OCI-LY7 (cell line): Measurements from ENCODE around the gene LGI4. TPM values are rescaled to one million over a fixed set of nuclear protein-coding genes. Genes with fewer than 3 reads are reported as not detected.

Experiments
- BruUV-seq: library from RNA; stranded (reverse); fragments of 400-500 nt; replicated peaks from 2 replicates; lab custom pipeline; 2021; lab: Mats Ljungman, UMichigan
- CTCF ChIA-PET: fragments of 300-600 bp; sonication (Branson Sonifier 250); formaldehyde crosslinking; loops from one replicate; lab custom pipeline; 2022; ENCODE audit warnings: antibody characterized with exemption; ENCODE audit not compliant: unreplicated experiment; lab: Charles Lee
- POLR2A ChIA-PET: fragments of 300-600 bp; sonication (Branson Sonifier 250); formaldehyde crosslinking; loops from one replicate; lab custom pipeline; 2022; ENCODE audit warnings: antibody characterized with exemption; lab: Charles Lee
- DNase-seq: peaks from one replicate; pipeline ENCODE4 v3.0.0-alpha.2; 2015; ENCODE audit warnings: low spot score
- H2AFZ ChIP-seq: fragments of 200-600 bp; sonication (generic), shearing (Covaris generic); 2 replicates; pipeline ENCODE4 v1.6.1; 2014; ENCODE audit warnings: mild to moderate bottlenecking, antibody characterized with exemption, low read length, moderate library complexity
- H3K27ac ChIP-seq: fragments of 200-600 bp; sonication (generic); 2 replicates; pipeline ENCODE4 v1.5.1; 2014; ENCODE audit warnings: mixed run types, low read depth, mild to moderate bottlenecking, moderate library complexity, low read length, inconsistent platforms; ENCODE audit not compliant: poor library complexity, severe bottlenecking
- H3K36me3 ChIP-seq: fragments of 200-600 bp; sonication (generic); 2 replicates; pipeline ENCODE4 v1.6.1; 2014; ENCODE audit warnings: mild to moderate bottlenecking, antibody characterized with exemption, low read length, moderate library complexity, mixed read lengths; ENCODE audit not compliant: insufficient read depth
- H3K4me1 ChIP-seq: fragments of 200-600 bp; sonication (generic); 2 replicates; pipeline ENCODE4 v1.5.1; 2014; ENCODE audit warnings: mild to moderate bottlenecking, low read length; ENCODE audit not compliant: insufficient read depth, poor library complexity, severe bottlenecking
- H3K4me2 ChIP-seq: fragments of 200-600 bp; sonication (generic); 2 replicates; pipeline ENCODE4 v1.6.1; 2014; ENCODE audit warnings: mild to moderate bottlenecking, low read length
- H3K4me3 ChIP-seq: fragments of 200-600 bp; sonication (generic); 2 replicates; pipeline ENCODE4 v1.5.1; 2014; ENCODE audit warnings: mild to moderate bottlenecking, low read depth, low read length; ENCODE audit not compliant: poor library complexity, severe bottlenecking
- H3K79me2 ChIP-seq: fragments of 200-600 bp; sonication (generic); 2 replicates; pipeline ENCODE4 v1.6.1; 2016; ENCODE audit warnings: low read depth, mild to moderate bottlenecking, low read length, moderate library complexity, mixed read lengths; ENCODE audit not compliant: insufficient read depth
- H3K9me2 ChIP-seq: fragments of 200-600 bp; sonication (generic); 2 replicates; pipeline ENCODE4 v1.6.1; 2016; ENCODE audit warnings: mild to moderate bottlenecking, low read length, mixed read lengths; ENCODE audit not compliant: insufficient read depth
- H3K9me3 ChIP-seq: fragments of 200-600 bp; sonication (generic); 2 replicates; pipeline ENCODE4 v1.6.1; 2014; ENCODE audit warnings: mild to moderate bottlenecking, mixed run types, low read length, mixed read lengths
- H4K20me1 ChIP-seq: fragments of 200-600 bp; sonication (generic); 2 replicates; pipeline ENCODE4 v1.6.1; 2014; ENCODE audit warnings: mild to moderate bottlenecking, antibody characterized with exemption, low read length, moderate library complexity, mixed read lengths; ENCODE audit not compliant: insufficient read depth
- CTCF ChIP-seq: fragments of 200-600 bp; sonication (generic); conservative IDR thresholded peaks from 2 replicates; pipeline ENCODE4 v1.5.1; 2014; ENCODE audit warnings: mild to moderate bottlenecking, antibody characterized with exemption, low read length, moderate library complexity, mixed read lengths
- EZH2phosphoT487 ChIP-seq: fragments of 200-600 bp; sonication (generic); IDR thresholded peaks from 2 replicates; pipeline ENCODE4 v1.6.1; 2018; ENCODE audit warnings: low read depth, borderline replicate concordance, mild to moderate bottlenecking, mixed run types, antibody characterized with exemption, low read length, moderate library complexity, mixed read lengths
- intact Hi-C: fragments of 100-400 bp; cut with micrococcal nuclease; formaldehyde crosslinking; loops from one replicate; pipeline ENCODE4 v1.10.0; 2022; ENCODE audit not compliant: unreplicated experiment
- total RNA-seq, 2 experiments: library from RNA; depleted of rRNA in 1 of 2; stranded (reverse); fragments of >200 nt in 1 of 2; shearing (Covaris generic) in 1 of 2; gene quantifications; 2 replicates each; pipeline ENCODE4 v1.2.3, GENCODE V29; 2014 to 2022

Gene LGI4
- total RNA-seq, 2 experiments from 2014 or later = 0.28 to 5.9 TPM

GRCh38 chr19:35093941-35094647 lies 40.8 kb downstream of the LGI4 start:
- Histone ChIP-seq H4K20me1 (no peaks in the 10 kb centered on the region), H3K4me1 (peaks cover 23% of the 10 kb centered on the region), H3K79me2 (no peaks in the 10 kb centered on the region), H3K4me3 (no peak overlapping the region), H3K4me2 (no peak overlapping the region), H2AFZ (no peak overlapping the region), H3K36me3 (no peaks in the 10 kb centered on the region), H3K9me2 (no peaks in the 10 kb centered on the region), H3K27ac (no peak overlapping the region), H3K9me3 (no peaks in the 10 kb centered on the region)
- no peak for TF ChIP-seq CTCF
- TF ChIP-seq EZH2phosphoT487 = no peak
- DNase-seq = no peak
- no TSS peak for BruUV-seq
- CTCF ChIA-PET = no interaction called here
- POLR2A ChIA-PET = no interaction called here
- intact Hi-C loops = no loop called here

- POLR2A ChIA-PET = no interaction called here
- intact Hi-C loops = no loop called here
- H3K79me2 ChIP-seq = no peaks in the 10 kb centered on the region
Observed at GRCh38 chr19:35093430-35093829, 41.4 kb downstream of the LGI4 start.

More at GRCh38 chr19:35093430-35093829, 41.4 kb downstream of the LGI4 start:
- CTCF ChIA-PET = interaction anchor here (1.4 kb wide), 1 partner anchor 27 kb away, joined by 4 read pairs; no protein-coding TSS in a partner anchor
- Histone ChIP-seq H3K4me3 (no peak overlapping the region), H3K9me2 (no peaks in the 10 kb centered on the region), H3K36me3 (no peaks in the 10 kb centered on the region), H2AFZ (no peak overlapping the region), H3K4me2 (no peak overlapping the region), H3K4me1 (peaks cover 29% of the 10 kb centered on the region), H4K20me1 (no peaks in the 10 kb centered on the region), H3K9me3 (no peaks in the 10 kb centered on the region), H3K27ac (no peak overlapping the region)
- DNase-seq = no peak
- TF ChIP-seq EZH2phosphoT487 = no peak
- no peak for TF ChIP-seq CTCF
- BruUV-seq = no TSS peak
